Measurements from ENCODE around the gene NFIC.

DNA sequence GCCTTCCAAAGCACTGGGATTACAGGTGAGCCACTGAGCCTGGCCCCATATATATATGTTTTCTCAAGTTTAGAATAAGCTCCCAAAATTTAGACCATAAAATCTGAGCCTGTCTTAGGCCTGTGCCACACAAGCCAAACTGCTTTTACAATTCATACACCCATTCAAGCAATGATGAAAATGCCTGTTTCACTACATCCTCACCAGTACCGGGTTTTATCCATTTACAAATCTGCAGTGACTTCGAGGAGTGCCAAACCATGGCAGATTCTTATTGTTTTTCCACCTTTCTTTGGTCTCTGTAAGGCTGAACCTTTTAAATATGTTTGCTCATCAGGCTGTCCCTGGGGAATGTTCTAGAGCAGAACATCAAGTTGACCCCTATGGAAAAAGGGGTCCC lies 9.6 kb upstream of the NFIC start:
- TF ChIP-seq, protein P1, sequence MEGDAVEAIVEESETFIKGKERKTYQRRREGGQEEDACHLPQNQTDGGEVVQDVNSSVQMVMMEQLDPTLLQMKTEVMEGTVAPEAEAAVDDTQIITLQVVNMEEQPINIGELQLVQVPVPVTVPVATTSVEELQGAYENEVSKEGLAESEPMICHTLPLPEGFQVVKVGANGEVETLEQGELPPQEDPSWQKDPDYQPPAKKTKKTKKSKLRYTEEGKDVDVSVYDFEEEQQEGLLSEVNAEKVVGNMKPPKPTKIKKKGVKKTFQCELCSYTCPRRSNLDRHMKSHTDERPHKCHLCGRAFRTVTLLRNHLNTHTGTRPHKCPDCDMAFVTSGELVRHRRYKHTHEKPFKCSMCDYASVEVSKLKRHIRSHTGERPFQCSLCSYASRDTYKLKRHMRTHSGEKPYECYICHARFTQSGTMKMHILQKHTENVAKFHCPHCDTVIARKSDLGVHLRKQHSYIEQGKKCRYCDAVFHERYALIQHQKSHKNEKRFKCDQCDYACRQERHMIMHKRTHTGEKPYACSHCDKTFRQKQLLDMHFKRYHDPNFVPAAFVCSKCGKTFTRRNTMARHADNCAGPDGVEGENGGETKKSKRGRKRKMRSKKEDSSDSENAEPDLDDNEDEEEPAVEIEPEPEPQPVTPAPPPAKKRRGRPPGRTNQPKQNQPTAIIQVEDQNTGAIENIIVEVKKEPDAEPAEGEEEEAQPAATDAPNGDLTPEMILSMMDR (IDR thresholded peaks at IDR 0.05; ENCODE audit: low read length) = no peak
- no peak for TF ChIP-seq EZH2 (optimal IDR thresholded peaks at IDR 0.05; ENCODE audit: low read depth, low read length)

All from MM.1S (cell line).